SIG-M5 treated with dmso at 0.1 percent for 504 hours (cell line): ENCODE results near the gene CCDC13.
A peak's percentile ranks its signal among the peaks of the same experiment; 100 is the strongest.

ENCODE experiments used
- DNase-seq: peaks from one replicate; lab custom pipeline; 2025; ENCODE audit not compliant: unreplicated experiment; lab: John Stamatoyannopoulos, UW

Gene CCDC13

DNA sequence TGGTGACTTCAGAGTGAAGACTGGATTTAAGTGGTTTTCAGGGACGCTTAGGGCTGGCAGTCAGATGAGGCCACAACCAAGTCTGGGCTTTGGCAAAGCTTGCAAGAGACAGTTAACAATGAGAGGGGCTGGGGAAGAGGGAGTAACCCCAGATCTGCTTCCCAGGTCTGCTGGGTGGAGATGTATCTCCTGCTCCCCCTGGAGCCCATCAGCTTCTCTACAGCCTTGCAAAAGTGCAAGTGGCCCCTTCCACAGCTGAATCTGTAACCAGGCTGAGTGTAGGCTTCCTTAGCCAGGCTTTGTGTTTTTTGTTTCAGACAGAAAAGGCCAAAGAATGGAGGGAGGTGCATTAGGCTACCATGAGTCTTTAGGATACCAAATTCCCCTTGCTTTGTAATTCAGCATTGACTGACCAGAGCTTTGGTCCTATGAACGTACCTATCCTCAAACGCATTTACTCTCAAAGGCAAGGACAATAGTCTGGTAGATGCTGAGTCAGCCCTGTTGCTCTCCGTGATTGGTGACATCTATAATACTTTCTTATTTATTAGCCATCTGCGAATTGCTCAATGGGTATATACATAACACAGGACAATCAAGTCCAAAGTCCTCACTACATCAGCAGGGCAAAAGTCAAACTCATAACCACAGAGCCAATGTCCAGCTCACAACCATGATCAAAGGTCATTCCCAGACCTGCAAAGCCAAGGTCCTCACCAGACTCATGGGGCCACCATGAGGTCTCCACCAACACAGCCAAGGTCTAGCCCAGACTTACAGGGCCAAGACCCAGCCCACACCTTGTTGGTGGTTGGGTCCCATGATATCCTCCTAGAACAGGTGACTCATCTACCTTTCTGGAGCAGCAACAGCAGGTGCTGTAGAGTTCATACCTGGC is 17.1 kb downstream of the CCDC13 start:
- peak; percentile 63 for DNase-seq

GRCh38 chr3:42753757-42754156 is 19.3 kb downstream of the CCDC13 start:
- no peak for DNase-seq

DNA sequence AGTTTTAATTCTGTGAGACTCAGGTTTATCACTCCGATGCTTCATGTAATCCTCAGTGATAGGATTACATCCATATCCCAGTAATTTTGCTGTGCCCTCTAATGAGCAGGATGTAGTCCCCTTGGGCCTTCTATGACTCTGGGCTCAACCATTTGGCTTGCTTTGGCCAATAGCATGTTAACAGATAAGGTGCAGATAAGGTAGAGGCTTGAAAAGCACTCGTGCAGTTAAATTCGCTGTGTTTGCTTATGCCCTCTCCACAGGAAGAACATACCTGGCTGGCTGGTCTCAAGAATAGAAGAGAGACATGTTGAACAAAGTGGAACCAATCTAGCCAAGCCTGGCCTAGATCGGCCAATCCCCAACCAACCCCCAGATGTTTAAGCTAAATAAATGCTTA is 20.1 kb downstream of the CCDC13 start:
- no peak for DNase-seq

DNA sequence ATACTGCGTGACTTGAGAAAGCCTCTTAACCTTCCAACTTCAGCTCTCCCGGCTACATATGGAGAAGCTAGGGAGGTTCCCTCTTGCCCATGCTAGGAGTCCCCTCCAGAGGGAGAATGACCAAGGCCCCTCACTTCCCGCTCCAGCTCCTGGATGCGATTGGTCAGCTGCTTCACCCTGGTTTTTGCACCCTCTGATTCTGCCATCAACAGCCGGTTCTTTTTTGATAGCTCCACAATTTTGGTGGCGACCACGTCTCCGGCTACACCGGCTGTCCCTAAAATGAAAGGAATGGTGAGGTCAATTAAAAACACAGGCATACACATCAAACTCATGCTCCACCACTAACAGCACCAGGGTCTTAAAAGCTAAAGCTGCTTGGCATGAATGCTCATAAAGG is 20.6 kb downstream of the CCDC13 start:
- DNase-seq, result no peak

GRCh38 chr3:42751609-42752008 is 21.4 kb downstream of the CCDC13 start:
- no peak for DNase-seq

DNA sequence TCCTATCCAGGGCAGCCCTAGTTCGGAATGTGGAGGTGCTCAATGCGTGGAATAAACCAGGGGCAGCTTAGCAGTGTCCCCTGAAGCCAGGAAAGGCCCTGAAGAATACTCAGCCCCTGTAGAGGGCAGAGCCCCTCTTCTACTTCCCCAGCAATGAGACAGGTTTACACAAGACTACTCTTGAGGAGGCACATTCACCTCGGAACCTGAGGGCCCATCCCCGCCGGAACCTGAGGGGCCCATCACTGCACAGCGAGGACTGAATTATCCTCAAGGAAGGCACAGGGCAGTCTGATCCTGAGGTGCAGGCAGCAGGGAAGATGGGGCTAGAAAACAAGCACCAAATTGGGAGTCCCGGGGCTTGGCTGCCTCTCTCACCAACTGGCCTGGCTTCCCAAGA is 22.2 kb downstream of the CCDC13 start:
- no peak for DNase-seq

DNA sequence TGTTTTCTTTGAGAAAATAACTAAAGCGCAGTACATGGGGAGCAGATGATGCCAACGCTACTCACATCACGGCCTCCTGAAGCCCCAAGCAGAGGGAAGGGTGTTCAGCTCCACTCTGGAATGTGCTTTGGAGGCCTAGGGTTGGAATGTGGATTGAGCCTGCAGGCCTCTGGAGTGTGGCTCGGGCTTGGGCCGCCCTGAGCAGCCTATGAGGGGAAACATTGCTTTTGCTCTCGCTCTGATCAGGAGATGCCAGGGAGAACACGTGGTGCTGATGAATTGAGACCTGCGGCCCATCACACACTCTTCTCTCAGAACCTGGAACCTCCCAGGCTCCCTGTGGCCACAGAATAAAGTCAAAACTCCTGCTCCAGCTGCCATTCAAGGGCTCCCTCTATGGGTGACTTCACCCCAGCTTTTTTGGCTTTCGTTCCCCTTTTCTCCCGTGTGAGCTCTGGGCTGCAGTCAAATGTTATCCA is 23.3 kb downstream of the CCDC13 start:
- DNase-seq, result peak; percentile 68

DNA sequence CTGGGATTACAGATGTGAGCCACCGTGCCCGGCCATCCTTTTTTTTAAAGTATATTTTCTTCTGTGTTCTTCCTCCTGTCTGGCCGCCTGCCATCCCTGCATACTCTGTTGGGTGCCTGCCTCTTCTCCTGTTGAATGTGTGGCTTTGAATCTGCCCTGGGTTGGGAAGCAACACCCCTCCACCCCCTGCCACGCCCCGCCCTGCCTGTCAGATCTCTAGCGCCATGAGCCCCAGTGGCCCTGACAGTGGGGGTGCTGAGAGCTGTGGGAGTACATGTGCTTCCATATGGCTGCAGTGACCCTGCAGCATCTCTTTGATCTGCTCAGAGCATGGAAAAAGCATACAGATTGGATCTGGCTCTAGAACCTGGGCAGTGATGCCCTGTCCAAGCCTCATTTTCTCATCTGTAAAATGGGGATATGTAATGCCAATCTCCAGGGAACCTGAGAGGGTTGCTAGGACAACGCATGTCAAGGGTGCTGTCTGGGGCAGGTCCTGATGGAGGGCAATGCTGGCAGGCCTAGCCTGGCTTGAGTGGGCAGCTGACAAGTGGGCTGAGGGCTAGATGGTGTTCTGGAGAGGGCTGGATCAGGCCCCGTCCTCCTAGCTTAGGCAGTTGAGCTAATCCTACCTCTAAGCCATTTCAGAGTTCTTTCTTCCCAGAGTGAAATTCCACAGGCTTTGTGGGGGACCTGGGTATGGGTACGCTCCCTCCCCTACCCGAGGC is 23.9 kb downstream of the CCDC13 start:
- no peak for DNase-seq

- no peak for DNase-seq
These were observed 25.5 kb downstream of the CCDC13 start for GRCh38 chr3:42747581-42747980.

- no peak for DNase-seq
These were observed 26.3 kb downstream of the CCDC13 start for GRCh38 chr3:42746455-42747450.

DNA sequence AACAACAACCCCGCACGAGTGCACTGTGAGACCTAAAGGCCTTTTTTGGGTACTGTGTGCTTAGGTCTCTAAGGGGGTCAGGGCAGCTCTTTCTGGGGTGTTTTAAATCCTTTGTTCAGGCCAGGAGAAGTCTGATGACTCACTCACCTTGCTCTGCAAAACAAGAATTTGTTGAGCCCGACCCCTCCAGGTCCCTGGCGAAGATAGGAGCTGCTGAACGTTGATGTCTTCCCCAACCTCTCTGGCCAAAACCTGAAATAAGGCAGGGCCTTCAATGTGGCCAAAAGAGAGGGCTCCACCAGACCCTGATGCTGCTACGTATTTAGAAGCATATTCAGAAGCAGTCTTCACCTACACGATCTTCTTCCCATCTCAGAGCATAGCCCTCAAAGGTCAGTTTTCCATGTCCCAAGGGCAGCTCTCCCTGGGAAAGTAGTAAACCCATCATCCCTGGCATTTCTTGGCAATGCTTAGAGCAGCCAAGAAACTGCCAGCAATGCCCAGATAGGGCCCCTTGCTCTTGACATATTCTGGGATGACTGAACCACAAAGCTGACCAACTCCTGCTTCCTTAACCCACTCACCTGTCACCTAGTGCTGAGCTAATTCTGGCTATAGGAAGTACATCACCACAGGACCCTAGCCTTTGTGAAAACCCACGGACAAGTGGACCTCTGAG is 27.1 kb downstream of the CCDC13 start:
- no peak for DNase-seq

DNA sequence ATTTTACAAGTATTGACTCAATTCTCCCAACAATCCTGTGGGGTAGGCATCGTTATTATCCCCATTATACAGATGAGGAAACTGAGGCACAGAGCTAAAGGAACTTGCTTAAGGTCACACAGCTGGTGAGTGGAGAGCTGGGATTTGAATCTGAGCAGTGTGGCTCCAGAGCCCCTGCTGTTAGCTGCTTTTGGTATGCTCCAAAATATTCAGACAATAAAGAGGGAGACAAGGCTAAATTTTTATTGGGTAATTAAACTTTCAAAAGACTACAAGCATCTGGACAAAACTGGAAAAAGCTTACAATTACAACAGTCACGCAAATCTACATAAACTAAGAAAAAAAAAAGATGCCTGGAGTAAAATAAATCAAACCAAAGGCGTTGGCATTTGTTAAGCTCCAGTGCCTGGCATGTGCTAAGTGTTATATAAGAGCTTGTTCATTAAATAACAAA is 27.7 kb downstream of the CCDC13 start:
- DNase-seq, result no peak

- no peak for DNase-seq
These were observed 29.7 kb downstream of the CCDC13 start for GRCh38 chr3:42743204-42743995.

DNA sequence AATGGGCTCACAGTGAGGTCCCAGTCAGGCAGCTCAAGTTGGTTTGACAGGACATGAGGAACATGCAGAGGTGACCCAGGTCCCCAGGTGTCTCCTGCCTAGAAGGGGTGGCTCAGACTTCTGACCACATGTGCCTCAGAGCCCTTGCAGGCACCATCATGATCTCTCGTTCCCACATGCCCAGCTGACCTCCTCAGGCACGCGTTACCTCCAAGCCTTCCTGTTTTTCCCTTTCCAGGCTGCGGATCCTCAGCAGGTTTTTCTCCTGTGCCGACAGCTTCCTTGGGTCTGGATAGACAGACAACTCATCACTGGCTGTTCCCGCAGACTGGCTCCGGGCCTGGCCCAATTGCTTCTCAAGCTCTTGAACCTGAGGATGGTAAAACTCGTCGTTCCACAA is 30.4 kb downstream of the CCDC13 start:
- no peak for DNase-seq

DNA sequence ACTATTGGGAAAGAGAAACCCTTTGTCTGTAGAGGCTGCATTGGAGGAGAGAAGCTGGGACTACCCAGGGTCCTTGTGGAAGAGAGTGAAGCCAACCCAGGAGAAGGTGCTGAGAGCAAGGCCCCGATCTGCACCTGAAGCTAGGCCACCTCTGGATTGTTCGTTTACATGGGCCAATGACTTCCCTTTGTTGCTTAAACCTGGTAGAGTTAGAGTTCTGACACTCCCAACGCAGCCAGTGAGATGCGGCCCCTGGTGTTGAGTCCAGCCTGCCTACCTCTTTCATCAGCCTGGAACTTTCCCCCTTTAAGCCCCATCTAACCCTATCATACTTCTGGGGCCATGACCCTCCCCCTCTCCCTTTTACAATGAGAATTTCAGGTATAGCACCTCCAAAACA is 30.8 kb downstream of the CCDC13 start:
- DNase-seq, result no peak

DNA sequence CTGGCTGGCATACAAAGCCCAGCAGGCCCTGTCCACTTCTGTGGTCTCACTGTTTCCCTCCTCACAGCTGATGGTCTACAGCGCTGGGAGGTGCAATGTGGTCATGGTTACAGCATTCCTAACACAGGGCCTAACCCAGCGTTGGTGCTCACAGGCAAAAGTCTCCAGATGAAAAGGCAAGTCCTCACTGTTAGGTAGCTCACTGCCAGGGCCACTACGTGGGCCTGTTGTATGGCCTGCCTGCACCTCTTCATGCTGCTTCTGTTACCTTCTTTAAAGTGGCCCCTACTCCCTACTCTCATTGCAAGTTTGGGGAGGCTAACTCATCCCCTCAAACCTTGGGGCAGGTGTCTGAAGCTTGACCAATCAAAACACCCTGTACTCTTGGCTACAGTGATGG is 31.3 kb downstream of the CCDC13 start:
- no peak for DNase-seq

DNA sequence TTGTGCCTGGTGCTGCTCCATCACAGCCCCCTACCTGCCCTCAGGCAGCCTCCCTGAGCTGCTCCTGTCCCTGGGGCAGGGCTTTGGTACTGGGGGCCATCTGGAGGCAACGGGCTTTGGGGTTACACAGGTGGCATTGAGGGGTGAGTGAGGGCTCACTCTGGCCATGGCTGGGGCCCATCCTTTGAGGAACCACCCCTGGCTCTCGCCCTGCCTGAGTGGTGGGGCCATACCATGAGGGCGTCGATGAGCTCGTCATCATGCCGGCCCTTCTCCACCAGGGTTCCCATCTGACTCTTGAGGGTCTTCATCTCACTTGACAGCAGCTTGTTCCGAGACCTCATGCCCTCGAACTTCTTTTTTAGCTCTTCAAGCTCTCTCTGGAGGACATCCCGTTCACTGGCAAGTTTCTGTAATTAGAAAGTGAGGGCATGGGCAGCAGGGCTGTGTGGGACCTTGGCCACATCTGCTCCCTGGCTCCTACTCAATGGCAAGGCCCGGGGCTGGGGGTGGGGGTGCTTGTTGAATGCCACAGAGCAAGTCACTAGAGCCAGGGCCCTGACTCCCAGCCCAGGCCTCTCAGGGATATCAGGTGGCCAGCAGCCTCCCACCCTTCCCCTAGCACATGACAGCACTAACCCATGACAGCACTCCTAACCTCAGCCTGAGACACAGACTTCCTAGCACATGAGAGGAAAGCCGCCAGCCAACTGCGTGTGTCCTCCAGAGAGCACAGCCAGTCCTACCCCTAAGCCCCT is 33.5 kb downstream of the CCDC13 start:
- DNase-seq, result no peak

- no peak for DNase-seq
These were observed 36.5 kb downstream of the CCDC13 start for GRCh38 chr3:42736531-42736930.

- DNase-seq, result no peak
These were observed 37.0 kb downstream of the CCDC13 start for GRCh38 chr3:42736081-42736480.
